IPS-15b (cell line): Measurements from ENCODE around the gene ANKRD34A.
A peak's percentile ranks its signal among the peaks of the same experiment; 100 is the strongest.

ENCODE experiments used
- H3K27me3 ChIP-seq: one replicate; pipeline ENCODE4 v1.6.1; 2013; ENCODE audit warnings: low read length; ENCODE audit not compliant: control insufficient read depth, insufficient read depth
- H3K36me3 ChIP-seq: one replicate; pipeline ENCODE4 v1.6.1; 2013; ENCODE audit warnings: low read length; ENCODE audit not compliant: control insufficient read depth, insufficient read depth
- H3K4me1 ChIP-seq: one replicate; pipeline ENCODE4 v1.6.1; 2013; ENCODE audit warnings: mild to moderate bottlenecking, low read length; ENCODE audit not compliant: control insufficient read depth, insufficient read depth
- H3K4me3 ChIP-seq: one replicate; pipeline ENCODE4 v1.5.1; 2013; ENCODE audit warnings: low read depth, low read length
- H3K9ac ChIP-seq: one replicate; pipeline ENCODE4 v1.6.1; 2013; ENCODE audit warnings: low read depth, mild to moderate bottlenecking, low read length
- H3K9me3 ChIP-seq: one replicate; pipeline ENCODE4 v1.6.1; 2013; ENCODE audit warnings: mild to moderate bottlenecking, low read length; ENCODE audit not compliant: control insufficient read depth, insufficient read depth

The ANKRD34A gene

GRCh38 chr1:145986551-145986950 lies 22.2 kb upstream of the ANKRD34A start:
- Histone ChIP-seq H3K27me3 (no peaks in the 10 kb centered on the region), H3K36me3 (no peaks in the 10 kb centered on the region), H3K4me3 (no peak overlapping the region), H3K9ac (no peak overlapping the region), H3K9me3 (no peaks in the 10 kb centered on the region), H3K4me1 (peaks cover 7% of the 10 kb centered on the region)

- H3K27me3 ChIP-seq: no peaks in the 10 kb centered on the region
- H3K4me3 ChIP-seq: no peak overlapping the region
- peaks cover 7% of the 10 kb centered on the region for H3K4me1 ChIP-seq
- H3K9ac ChIP-seq: no peak overlapping the region
- H3K9me3 ChIP-seq: no peaks in the 10 kb centered on the region
- H3K36me3 ChIP-seq: no peaks in the 10 kb centered on the region
Measured at GRCh38 chr1:145985502-145986439, 21.4 kb upstream of the ANKRD34A start.

GRCh38 chr1:145985129-145985501 lies 20.7 kb upstream of the ANKRD34A start:
- H3K4me3 ChIP-seq: no peak overlapping the region
- no peaks in the 10 kb centered on the region for H3K27me3 ChIP-seq
- no peak overlapping the region for H3K9ac ChIP-seq
- no peaks in the 10 kb centered on the region for H3K36me3 ChIP-seq
- no peaks in the 10 kb centered on the region for H3K9me3 ChIP-seq
- H3K4me1 ChIP-seq: peaks cover 5% of the 10 kb centered on the region

GRCh38 chr1:145983960-145984830 lies 19.8 kb upstream of the ANKRD34A start:
- H3K4me3 ChIP-seq: no peak overlapping the region
- H3K9me3 ChIP-seq: no peaks in the 10 kb centered on the region
- H3K4me1 ChIP-seq: peaks cover 10% of the 10 kb centered on the region
- H3K27me3 ChIP-seq: no peaks in the 10 kb centered on the region
- H3K9ac ChIP-seq: no peak overlapping the region
- no peaks in the 10 kb centered on the region for H3K36me3 ChIP-seq

- Histone ChIP-seq H3K9ac (no peak overlapping the region), H3K27me3 (no peaks in the 10 kb centered on the region), H3K9me3 (no peaks in the 10 kb centered on the region), H3K36me3 (no peaks in the 10 kb centered on the region), H3K4me1 (peaks cover 18% of the 10 kb centered on the region), H3K4me3 (no peak overlapping the region)
Measured at GRCh38 chr1:145983206-145983675, 18.9 kb upstream of the ANKRD34A start.

GRCh38 chr1:145982010-145982723 lies 17.8 kb upstream of the ANKRD34A start:
- peaks cover 23% of the 10 kb centered on the region for H3K4me1 ChIP-seq
- no peak overlapping the region for H3K4me3 ChIP-seq
- no peaks in the 10 kb centered on the region for H3K27me3 ChIP-seq

GRCh38 chr1:145980457-145980994 lies 16.2 kb upstream of the ANKRD34A start:
- H3K9me3 ChIP-seq: no peaks in the 10 kb centered on the region
- no peaks in the 10 kb centered on the region for H3K36me3 ChIP-seq
- no peak overlapping the region for H3K4me3 ChIP-seq
- H3K4me1 ChIP-seq: peaks cover 23% of the 10 kb centered on the region
- no peaks in the 10 kb centered on the region for H3K27me3 ChIP-seq
- no peak overlapping the region for H3K9ac ChIP-seq

More at GRCh38 chr1:145982010-145982723, 17.8 kb upstream of the ANKRD34A start:
- Histone ChIP-seq H3K9ac (no peak overlapping the region), H3K36me3 (no peaks in the 10 kb centered on the region), H3K9me3 (no peaks in the 10 kb centered on the region)

GRCh38 chr1:145979746-145980456 lies 15.5 kb upstream of the ANKRD34A start:
- Histone ChIP-seq H3K36me3 (no peaks in the 10 kb centered on the region), H3K4me1 (peaks cover 23% of the 10 kb centered on the region), H3K9me3 (no peaks in the 10 kb centered on the region), H3K27me3 (no peaks in the 10 kb centered on the region), H3K9ac (no peak overlapping the region), H3K4me3 (no peak overlapping the region)

- H3K27me3 ChIP-seq: no peaks in the 10 kb centered on the region
- peak overlapping the region; percentile 34 for H3K4me3 ChIP-seq
- H3K9me3 ChIP-seq: no peaks in the 10 kb centered on the region
- H3K9ac ChIP-seq: peak overlapping the region; percentile 17
- no peaks in the 10 kb centered on the region for H3K36me3 ChIP-seq
- peaks cover 23% of the 10 kb centered on the region for H3K4me1 ChIP-seq
Measured at GRCh38 chr1:145978854-145979745, 14.7 kb upstream of the ANKRD34A start.

- no peak overlapping the region for H3K4me3 ChIP-seq
- peaks cover 23% of the 10 kb centered on the region for H3K4me1 ChIP-seq
- no peaks in the 10 kb centered on the region for H3K36me3 ChIP-seq
Measured at GRCh38 chr1:145978471-145978853, 14.1 kb upstream of the ANKRD34A start.

More at GRCh38 chr1:145978471-145978853, 14.1 kb upstream of the ANKRD34A start:
- Histone ChIP-seq H3K27me3 (no peaks in the 10 kb centered on the region), H3K9ac (no peak overlapping the region), H3K9me3 (no peaks in the 10 kb centered on the region)
